OCI-M2 (cell line): ENCODE data around the gene IRF8.
"Not testable (repeated sequence)": the region's sequence is repeated elsewhere in the genome, so short reads cannot be mapped to it uniquely, and the experiment has no call there.

Experiments
- DNase-seq: peaks from one replicate; lab custom pipeline; 2025; ENCODE audit not compliant: unreplicated experiment; lab: John Stamatoyannopoulos, UW

Gene IRF8

GRCh38 chr16:85891776-85892166 is 7.2 kb upstream of the IRF8 start:
- DNase-seq = no peak

- DNase-seq = no peak
Measured at GRCh38 chr16:85892760-85893159, 6.2 kb upstream of the IRF8 start.

DNA sequence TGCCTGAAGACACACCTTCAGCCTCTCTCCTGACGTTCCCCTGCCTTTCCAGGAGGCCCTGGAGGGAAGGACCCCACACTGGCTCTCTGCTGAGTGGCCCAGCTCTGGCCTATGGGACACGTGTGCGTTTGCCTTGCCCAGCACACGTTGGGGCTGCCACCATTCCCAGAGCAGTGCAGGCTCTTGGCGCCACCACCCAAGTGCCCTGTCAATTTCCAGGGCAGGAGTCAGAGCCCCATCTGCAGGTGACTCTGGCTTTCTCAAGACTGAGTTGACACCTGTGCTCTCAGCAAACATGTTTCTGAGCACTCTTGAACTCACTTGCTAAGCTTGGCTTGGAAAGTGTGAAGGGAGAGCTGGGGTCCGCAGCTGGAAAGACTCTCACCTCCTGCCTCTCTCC is 4.7 kb upstream of the IRF8 start:
- no peak for DNase-seq

GRCh38 chr16:85897382-85897781 is 1.6 kb upstream of the IRF8 start:
- DNase-seq = no peak

- DNase-seq = no peak
Measured at GRCh38 chr16:85899444-85899843, 482 bp downstream of the IRF8 start.

DNA sequence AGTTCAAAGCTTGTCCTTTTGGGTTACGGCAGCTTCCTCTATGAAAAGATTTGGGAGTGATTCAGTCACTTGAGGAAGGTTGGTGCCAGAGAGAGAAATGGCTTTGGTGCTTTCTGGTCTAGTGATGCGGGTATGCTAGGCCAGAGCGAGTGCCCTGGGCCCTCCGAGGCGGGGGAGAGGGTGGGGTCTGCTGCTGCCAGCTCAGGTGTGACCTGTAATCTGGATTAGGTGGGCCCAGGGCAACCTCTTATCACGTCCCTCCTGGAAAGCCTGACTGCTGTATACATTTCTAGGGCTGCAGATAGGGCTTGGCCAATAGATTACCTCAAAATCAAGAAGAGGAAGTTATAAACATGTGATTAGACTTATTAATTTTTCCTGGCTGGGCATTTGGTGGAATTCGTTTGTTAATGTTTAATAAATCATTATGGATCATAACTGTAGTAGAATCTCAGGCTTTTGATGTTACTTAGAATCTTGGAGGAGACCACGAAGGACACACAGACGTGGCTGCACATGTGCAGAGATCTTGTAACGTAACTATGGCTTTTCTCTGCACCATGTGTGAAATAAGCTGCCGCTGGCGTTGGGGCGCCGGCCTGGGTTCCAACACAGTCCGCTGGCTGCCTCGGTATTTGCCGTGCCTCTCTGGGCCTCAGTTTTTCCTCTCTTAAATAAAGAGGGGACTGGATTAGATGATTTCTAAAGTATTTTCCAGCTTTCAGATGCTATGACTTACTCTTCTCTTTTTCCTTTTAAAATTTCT is 1.2 kb downstream of the IRF8 start:
- no peak for DNase-seq

- DNase-seq = no peak
Measured at GRCh38 chr16:85901110-85901509, 2.1 kb downstream of the IRF8 start.

GRCh38 chr16:85901773-85902365 is 2.9 kb downstream of the IRF8 start:
- DNase-seq = no peak

DNA sequence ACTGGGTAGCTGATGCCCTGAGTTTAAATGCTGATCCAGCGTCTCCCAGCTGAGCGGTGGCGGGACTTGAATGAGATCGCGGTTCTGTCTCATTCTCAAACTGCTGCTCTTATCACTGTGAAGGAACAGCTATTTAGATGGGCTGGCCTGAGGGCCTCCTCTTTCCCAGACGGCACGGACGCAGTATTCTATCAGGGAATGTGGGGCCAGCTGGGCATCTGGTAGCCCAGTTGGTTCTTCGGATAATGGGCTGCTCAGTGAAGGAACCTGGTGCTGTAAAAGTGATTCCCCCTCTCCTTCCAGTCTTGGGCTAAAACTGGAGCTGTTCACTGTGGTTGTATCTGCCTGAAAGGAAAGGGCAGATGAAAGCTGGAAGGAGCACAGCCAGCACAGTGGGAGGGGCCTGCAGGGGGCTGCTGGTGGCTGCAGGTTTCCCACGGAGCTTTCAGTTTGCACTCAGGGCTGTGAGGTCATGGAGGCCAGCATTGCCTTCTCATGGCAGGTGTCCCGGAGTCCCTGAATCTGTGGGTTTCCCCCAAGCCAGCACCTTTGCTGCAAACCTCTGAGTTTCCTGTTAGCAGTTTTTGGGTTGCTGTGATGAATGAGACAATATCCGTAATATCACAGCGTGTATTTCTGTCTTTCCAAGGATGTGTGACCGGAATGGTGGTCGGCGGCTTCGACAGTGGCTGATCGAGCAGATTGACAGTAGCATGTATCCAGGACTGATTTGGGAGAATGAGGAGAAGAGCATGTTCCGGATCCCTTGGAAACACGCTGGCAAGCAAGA is 3.6 kb downstream of the IRF8 start:
- DNase-seq = no peak

DNA sequence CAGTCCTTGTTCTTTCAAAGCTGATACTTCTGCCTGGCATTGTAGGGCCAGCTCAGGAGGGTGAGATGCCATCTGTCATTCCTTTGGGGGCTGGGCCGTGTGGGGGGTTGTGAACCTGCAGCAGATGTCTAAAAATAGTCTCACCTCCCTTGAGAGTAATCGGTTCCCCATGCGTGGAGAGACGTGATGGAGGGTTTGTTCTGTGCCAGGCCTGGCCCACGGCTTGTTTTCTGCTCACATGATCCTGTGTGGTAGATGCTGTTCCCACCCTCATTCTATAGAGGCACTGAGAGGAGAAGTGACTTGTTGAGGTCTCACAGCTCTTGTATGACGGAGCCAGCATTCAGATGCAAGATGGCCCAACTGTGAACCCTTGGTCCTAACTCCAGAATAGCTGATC is 4.6 kb downstream of the IRF8 start:
- DNase-seq = no peak

DNA sequence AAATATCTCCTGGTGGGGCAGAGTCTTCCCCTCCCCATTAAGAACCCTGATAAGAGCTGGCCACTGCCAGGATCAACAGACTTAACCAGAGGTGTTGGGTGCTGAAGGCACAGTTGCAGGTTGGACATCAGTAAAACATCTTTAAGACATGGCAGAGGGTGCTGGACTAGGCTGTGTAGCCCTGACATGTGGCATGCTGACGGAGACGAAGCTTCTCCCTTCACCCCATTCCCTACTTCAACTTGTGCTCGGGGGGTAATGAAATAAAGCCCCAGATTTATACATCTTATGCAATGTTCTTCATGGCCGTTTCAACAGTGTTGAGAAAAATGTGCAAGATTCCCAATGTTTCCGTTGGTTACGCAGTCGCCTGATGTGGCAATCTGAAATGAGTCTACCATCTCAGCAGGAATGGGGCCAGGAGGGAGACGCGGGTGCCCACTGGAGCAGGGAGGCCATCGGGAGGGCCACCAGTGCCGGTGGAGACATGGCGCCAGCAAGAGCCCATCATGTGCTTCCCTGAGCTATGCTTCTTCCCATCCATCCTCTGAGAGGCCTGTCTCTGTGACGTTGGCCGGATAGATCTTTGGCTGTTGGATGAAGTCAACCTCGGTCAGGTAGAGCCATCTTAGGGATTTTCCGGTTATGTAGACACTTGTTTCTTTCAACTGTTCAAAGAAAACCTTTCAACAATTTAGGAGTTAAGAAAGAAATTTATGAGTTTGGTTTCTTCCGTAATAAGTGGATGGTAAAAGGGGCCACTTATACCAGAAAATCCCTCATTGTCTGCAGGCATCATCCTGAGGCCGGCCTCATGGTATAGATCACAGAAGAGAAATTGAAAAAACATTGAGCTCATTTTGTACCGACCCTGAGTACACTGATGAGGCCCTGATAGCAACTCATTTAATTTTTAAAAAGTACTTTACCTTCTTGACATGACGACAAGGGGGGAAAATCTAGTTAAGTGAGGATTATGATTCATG is 6.4 kb downstream of the IRF8 start:
- DNase-seq = no peak

GRCh38 chr16:85906349-85906748 is 7.4 kb downstream of the IRF8 start:
- DNase-seq = no peak

- DNase-seq = not testable (repeated sequence)
Measured at GRCh38 chr16:85907231-85907630, 8.3 kb downstream of the IRF8 start.

- DNase-seq = no peak
Measured at GRCh38 chr16:85908444-85908843, 9.5 kb downstream of the IRF8 start.

DNA sequence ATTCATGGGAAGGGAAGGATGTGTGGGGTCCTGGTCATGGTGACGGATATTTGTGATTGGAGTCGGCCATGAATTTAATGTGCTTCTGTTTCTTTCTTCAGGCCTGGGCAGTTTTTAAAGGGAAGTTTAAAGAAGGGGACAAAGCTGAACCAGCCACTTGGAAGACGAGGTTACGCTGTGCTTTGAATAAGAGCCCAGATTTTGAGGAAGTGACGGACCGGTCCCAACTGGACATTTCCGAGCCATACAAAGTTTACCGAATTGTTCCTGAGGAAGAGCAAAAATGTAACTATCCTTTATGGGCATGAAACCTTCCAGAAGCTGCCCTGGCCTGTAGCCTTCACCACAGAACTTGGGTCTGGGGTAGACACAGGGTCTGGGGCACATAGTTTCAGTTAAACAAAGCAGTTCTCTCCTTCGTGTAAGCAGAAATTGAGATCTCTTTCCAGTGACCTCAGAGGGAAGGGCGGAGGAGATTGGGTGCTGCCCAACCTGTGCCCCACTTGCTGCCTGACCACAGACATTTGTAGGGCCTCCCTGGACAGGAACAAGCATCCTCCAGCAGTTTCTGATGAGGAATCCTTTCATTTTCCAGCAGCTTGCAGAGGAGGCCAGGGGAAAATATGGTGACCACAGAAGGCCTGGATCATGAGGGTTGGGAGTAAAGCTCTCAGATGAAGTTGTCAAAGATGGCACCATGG is 10.1 kb downstream of the IRF8 start:
- no peak for DNase-seq

DNA sequence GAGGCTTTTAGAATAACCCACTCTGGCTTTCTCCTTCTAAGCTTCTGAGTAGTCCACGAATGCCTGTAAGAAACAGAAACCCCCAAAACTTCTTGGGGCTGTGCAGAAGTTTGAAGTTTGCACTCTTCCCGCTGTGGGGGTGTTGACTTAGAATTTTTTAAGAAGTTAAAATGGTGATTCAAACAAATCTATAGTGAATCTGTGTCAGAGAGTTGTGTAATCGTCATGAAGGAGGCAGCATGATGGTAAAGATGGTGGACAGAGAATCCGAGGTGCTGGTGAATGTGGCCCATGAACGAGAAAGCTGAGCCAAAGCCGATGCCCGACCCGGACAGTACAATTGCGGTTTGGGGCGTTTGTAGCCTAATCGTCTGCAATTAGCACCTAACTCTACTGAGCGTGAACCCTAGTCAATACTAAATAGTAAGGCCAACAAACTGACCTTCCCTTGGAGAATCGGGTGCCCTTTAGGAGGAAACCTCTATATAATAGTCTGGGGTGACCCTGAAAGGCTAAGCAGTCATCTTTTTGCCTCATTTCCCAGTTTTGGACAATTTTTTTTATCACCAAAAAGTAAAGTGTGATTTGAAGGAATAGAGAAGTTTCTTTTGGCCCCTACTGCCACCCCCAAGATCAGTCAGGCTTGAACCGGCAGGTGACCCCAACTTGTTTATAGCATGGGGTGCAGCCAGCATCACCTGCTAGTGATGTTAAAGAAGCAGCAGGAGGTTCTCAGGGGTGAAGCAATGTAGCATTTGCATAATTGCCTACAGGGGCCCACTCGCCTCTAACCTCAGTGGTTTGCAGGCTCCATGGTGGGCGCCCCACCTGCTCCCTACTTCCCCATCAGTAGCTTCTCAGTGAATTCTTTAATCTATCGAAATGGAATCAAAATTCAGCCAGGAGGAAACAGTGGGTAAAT is 11.2 kb downstream of the IRF8 start:
- no peak for DNase-seq

- no peak for DNase-seq
Measured at GRCh38 chr16:85910854-85911247, 11.9 kb downstream of the IRF8 start.

- no peak for DNase-seq
Measured at GRCh38 chr16:85911251-85911930, 12.4 kb downstream of the IRF8 start.
